WTC11 (cell line): ENCODE data around the gene SPRTN. TPM values are rescaled to one million over a fixed set of nuclear protein-coding genes. Genes with fewer than 3 reads are reported as not detected.

Experiments used
- ATAC-seq: fragments of 200-7000 bp; cut with Tn5 transposase; 2 replicates; pipeline ENCODE4 v1.10.0; 2021; ENCODE audit warnings: mild to moderate bottlenecking, moderate library complexity
- CTCF ChIA-PET: fragments of 300-600 bp; sonication (Branson Sonifier 250); formaldehyde crosslinking; loops from one replicate; lab custom pipeline; 2021; ENCODE audit warnings: antibody characterized with exemption; lab: Charles Lee
- POLR2A ChIA-PET: fragments of 350-600 bp; sonication (Branson Sonifier 250); formaldehyde crosslinking; loops from one replicate; lab custom pipeline; 2021; ENCODE audit warnings: antibody characterized with exemption; lab: Charles Lee
- DNase-seq: peaks from one replicate; pipeline ENCODE4 v3.0.0; 2021; ENCODE audit warnings: low spot score
- H3K27ac Mint-ChIP-seq: 2 replicates; pipeline ENCODE4 v1.8.0; 2021; ENCODE audit warnings: mixed read lengths
- H3K27me3 Mint-ChIP-seq: 2 replicates; pipeline ENCODE4 v1.8.0; 2021; ENCODE audit warnings: low read depth, mild to moderate bottlenecking, moderate library complexity, mixed read lengths
- H3K36me3 Mint-ChIP-seq: 2 replicates; pipeline ENCODE4 v1.8.0; 2021; ENCODE audit warnings: mixed read lengths
- H3K4me1 Mint-ChIP-seq: 2 replicates; pipeline ENCODE4 v1.8.0; 2022; ENCODE audit warnings: mixed read lengths
- H3K4me3 Mint-ChIP-seq: 2 replicates; pipeline ENCODE4 v1.8.0; 2021; ENCODE audit warnings: mild to moderate bottlenecking, moderate library complexity, mixed read lengths
- H3K9me3 Mint-ChIP-seq: 2 replicates; pipeline ENCODE4 v1.8.0; 2021; ENCODE audit warnings: mixed read lengths
- ATF1 ChIP-seq: sonication (generic); formaldehyde crosslinking; IDR thresholded peaks from 2 replicates; pipeline ENCODE4 v1.8.1; 2023; ENCODE audit warnings: mild to moderate bottlenecking, moderate library complexity, missing genetic modification reagents
- CBFB ChIP-seq: sonication (generic); formaldehyde crosslinking; IDR thresholded peaks from 2 replicates; pipeline ENCODE4 v1.8.1; 2022; ENCODE audit warnings: mild to moderate bottlenecking, low read depth, missing genetic modification reagents
- ERG ChIP-seq: fragments of 250-450 bp; sonication (Bioruptor Pico); IDR thresholded peaks from 2 replicates; pipeline ENCODE4 v1.8.0; 2021; ENCODE audit warnings: mild to moderate bottlenecking
- FOXJ3 ChIP-seq: sonication (generic); formaldehyde crosslinking; IDR thresholded peaks from 2 replicates; pipeline ENCODE4 v1.9.0; 2021; ENCODE audit warnings: missing genetic modification reagents, mild to moderate bottlenecking, borderline replicate concordance
- FOXP1 ChIP-seq: sonication (generic); formaldehyde crosslinking; IDR thresholded peaks from 2 replicates; pipeline ENCODE4 v1.8.0; 2022; ENCODE audit warnings: missing genetic modification reagents, mild to moderate bottlenecking, moderate library complexity, borderline replicate concordance
- HMGA2 ChIP-seq: fragments of 250-450 bp; sonication (Bioruptor Pico); IDR thresholded peaks from 2 replicates; pipeline ENCODE4 v1.4.0; 2021; ENCODE audit warnings: mild to moderate bottlenecking, moderate library complexity
- KAT7 ChIP-seq: sonication (generic); formaldehyde crosslinking; IDR thresholded peaks from 2 replicates; pipeline ENCODE4 v1.8.1; 2023; ENCODE audit warnings: missing genetic modification reagents, mild to moderate bottlenecking, borderline replicate concordance
- MYBL2 ChIP-seq: sonication (generic); formaldehyde crosslinking; IDR thresholded peaks from 2 replicates; pipeline ENCODE4 v1.8.1; 2023; ENCODE audit warnings: mild to moderate bottlenecking, moderate library complexity, missing genetic modification reagents
- NFE2L1 ChIP-seq: sonication (generic); formaldehyde crosslinking; IDR thresholded peaks from 2 replicates; pipeline ENCODE4 v1.8.1; 2023; ENCODE audit warnings: missing genetic modification reagents
- PRRX2 ChIP-seq: fragments of 250-450 bp; sonication (Bioruptor Pico); IDR thresholded peaks from 2 replicates; pipeline ENCODE4 v1.8.0; 2021; ENCODE audit warnings: mild to moderate bottlenecking
- RORB ChIP-seq: fragments of 250-450 bp; sonication (Bioruptor Pico); IDR thresholded peaks from 2 replicates; pipeline ENCODE4 v1.9.0; 2021; ENCODE audit warnings: mild to moderate bottlenecking
- SMAD4 ChIP-seq: sonication (generic); formaldehyde crosslinking; IDR thresholded peaks from 2 replicates; pipeline ENCODE4 v1.8.0; 2022; ENCODE audit warnings: mild to moderate bottlenecking, missing genetic modification reagents
- SOX15 ChIP-seq: fragments of 250-450 bp; sonication (Bioruptor Pico); IDR thresholded peaks from 2 replicates; pipeline ENCODE4 v1.9.0; 2021; ENCODE audit warnings: mild to moderate bottlenecking
- TEAD1 ChIP-seq: sonication (generic); formaldehyde crosslinking; IDR thresholded peaks from 2 replicates; pipeline ENCODE4 v1.8.0; 2022; ENCODE audit warnings: mild to moderate bottlenecking, missing genetic modification reagents
- TP53 ChIP-seq: sonication (generic); formaldehyde crosslinking; IDR thresholded peaks from 2 replicates; pipeline ENCODE4 v1.8.1; 2023; ENCODE audit warnings: mild to moderate bottlenecking, missing genetic modification reagents
- USF2 ChIP-seq: sonication (generic); formaldehyde crosslinking; IDR thresholded peaks from 2 replicates; pipeline ENCODE4 v1.8.1; 2023; ENCODE audit warnings: mild to moderate bottlenecking, missing genetic modification reagents, moderate library complexity
- ZNF138 ChIP-seq: sonication (generic); formaldehyde crosslinking; conservative IDR thresholded peaks from 2 replicates; pipeline ENCODE4 v1.8.1; 2022; ENCODE audit warnings: mild to moderate bottlenecking, moderate library complexity, missing genetic modification reagents
- ZNF219 ChIP-seq: sonication (generic); formaldehyde crosslinking; IDR thresholded peaks from 2 replicates; pipeline ENCODE4 v1.8.0; 2023; ENCODE audit warnings: missing genetic modification reagents, mild to moderate bottlenecking, borderline replicate concordance
- ZNF281 ChIP-seq: sonication (generic); formaldehyde crosslinking; IDR thresholded peaks from 2 replicates; pipeline ENCODE4 v1.8.0; 2023; ENCODE audit warnings: mild to moderate bottlenecking, missing genetic modification reagents
- ZNF416 ChIP-seq: fragments of 250-450 bp; sonication (Bioruptor Pico); IDR thresholded peaks from 2 replicates; pipeline ENCODE4 v1.9.0; 2021; ENCODE audit warnings: mild to moderate bottlenecking, inconsistent platforms
- ZNF423 ChIP-seq: fragments of 250-450 bp; sonication (Bioruptor Pico); IDR thresholded peaks from 2 replicates; pipeline ENCODE4 v2.1.2; 2022; ENCODE audit warnings: mild to moderate bottlenecking, moderate library complexity
- total RNA-seq: library from RNA; stranded (reverse); gene quantifications from 3 replicates; pipeline ENCODE4 v1.2.3, GENCODE V29; 2021
- TF ChIP-seq, protein P1 (sequence below): sonication (generic); formaldehyde crosslinking; IDR thresholded peaks from 2 replicates; pipeline ENCODE4 v1.8.0; 2022; ENCODE audit warnings: mild to moderate bottlenecking, missing genetic modification reagents
- TF ChIP-seq, protein P2 (sequence below): sonication (generic); formaldehyde crosslinking; IDR thresholded peaks from 2 replicates; pipeline ENCODE4 v1.8.1; 2023; ENCODE audit warnings: mild to moderate bottlenecking, missing genetic modification reagents
- TF ChIP-seq, protein P3 (sequence below): sonication (generic); formaldehyde crosslinking; IDR thresholded peaks from 2 replicates; pipeline ENCODE4 v1.8.1; 2022; ENCODE audit warnings: missing genetic modification reagents, borderline replicate concordance
- TF ChIP-seq, protein P4 (sequence below): sonication (generic); formaldehyde crosslinking; IDR thresholded peaks from 2 replicates; pipeline ENCODE4 v1.8.1; 2023; ENCODE audit warnings: mild to moderate bottlenecking, missing genetic modification reagents, borderline replicate concordance

The SPRTN gene
- total RNA-seq, 1 experiment from 2014 or later, result 14.6 TPM

- no peak overlapping the region for H3K4me3 Mint-ChIP-seq
- H3K27me3 Mint-ChIP-seq, result no peaks in the 10 kb centered on the region
- H3K4me1 Mint-ChIP-seq, result peaks cover 15% of the 10 kb centered on the region
- TF ChIP-seq RORB (CRISPR knock-in tag), result no peak
- no peak for TF ChIP-seq ZNF423 (CRISPR knock-in tag)
- TF ChIP-seq ERG (CRISPR knock-in tag), result no peak
- TF ChIP-seq ZNF138 (CRISPR knock-in tag), result no peak
- no peak for TF ChIP-seq HMGA2
- no peak for TF ChIP-seq PRRX2 (CRISPR knock-in tag)
- no peaks in the 10 kb centered on the region for H3K9me3 Mint-ChIP-seq
- ChIA-PET POLR2A (interaction anchor here (0.6 kb wide), 1 partner anchor 12 kb away, joined by 3 read pairs; no protein-coding TSS in a partner anchor), CTCF (no interaction called here)
- no peaks in the 10 kb centered on the region for H3K36me3 Mint-ChIP-seq
- H3K27ac Mint-ChIP-seq, result no peak overlapping the region
- no peak for ATAC-seq
- no peak for DNase-seq
These were observed 36.3 kb downstream of the SPRTN start for GRCh38 chr1:231374394-231374793.

DNA sequence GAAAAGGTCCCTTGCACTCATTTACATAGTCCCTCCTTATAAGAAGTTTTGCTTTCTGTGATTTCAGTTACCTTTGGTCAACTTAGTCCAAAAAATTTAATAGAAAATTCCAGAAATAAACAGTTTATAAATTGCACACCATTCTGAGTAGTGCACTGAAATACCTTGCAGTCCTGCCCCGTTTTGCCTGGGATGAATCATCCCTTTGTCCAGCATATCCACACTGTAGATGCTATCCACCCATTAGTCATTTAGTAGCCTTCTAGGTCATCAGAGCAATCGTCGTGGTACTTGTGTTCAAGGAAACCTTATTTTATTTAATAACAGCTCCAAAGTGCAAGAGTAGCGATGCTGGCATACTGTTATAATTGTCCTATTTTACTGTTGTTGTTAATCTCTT lies 38.0 kb downstream of the SPRTN start:
- Mint-ChIP-seq H3K9me3 (no peaks in the 10 kb centered on the region), H3K4me1 (peaks cover 19% of the 10 kb centered on the region), H3K27ac (no peak overlapping the region), H3K36me3 (no peaks in the 10 kb centered on the region), H3K4me3 (no peak overlapping the region), H3K27me3 (no peaks in the 10 kb centered on the region)
- POLR2A ChIA-PET, result no interaction called here
- CTCF ChIA-PET, result interaction anchor here (1.0 kb wide), 1 partner anchor 10 kb away, joined by 3 read pairs; no protein-coding TSS in a partner anchor
- no peak for DNase-seq
- no peak for ATAC-seq
- no peak for TF ChIP-seq FOXP1 (CRISPR knock-in tag)
- TF ChIP-seq ZNF281 (CRISPR knock-in tag), result no peak
- TF ChIP-seq, protein P1, sequence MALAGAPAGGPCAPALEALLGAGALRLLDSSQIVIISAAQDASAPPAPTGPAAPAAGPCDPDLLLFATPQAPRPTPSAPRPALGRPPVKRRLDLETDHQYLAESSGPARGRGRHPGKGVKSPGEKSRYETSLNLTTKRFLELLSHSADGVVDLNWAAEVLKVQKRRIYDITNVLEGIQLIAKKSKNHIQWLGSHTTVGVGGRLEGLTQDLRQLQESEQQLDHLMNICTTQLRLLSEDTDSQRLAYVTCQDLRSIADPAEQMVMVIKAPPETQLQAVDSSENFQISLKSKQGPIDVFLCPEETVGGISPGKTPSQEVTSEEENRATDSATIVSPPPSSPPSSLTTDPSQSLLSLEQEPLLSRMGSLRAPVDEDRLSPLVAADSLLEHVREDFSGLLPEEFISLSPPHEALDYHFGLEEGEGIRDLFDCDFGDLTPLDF (CRISPR knock-in tag), result no peak
- TF ChIP-seq CBFB, result no peak
- no peak for TF ChIP-seq KAT7
- TF ChIP-seq USF2 (CRISPR knock-in tag), result no peak
- no peak for TF ChIP-seq SMAD4 (CRISPR knock-in tag)
- TF ChIP-seq ATF1 (CRISPR knock-in tag), result no peak
- TF ChIP-seq, protein P2, sequence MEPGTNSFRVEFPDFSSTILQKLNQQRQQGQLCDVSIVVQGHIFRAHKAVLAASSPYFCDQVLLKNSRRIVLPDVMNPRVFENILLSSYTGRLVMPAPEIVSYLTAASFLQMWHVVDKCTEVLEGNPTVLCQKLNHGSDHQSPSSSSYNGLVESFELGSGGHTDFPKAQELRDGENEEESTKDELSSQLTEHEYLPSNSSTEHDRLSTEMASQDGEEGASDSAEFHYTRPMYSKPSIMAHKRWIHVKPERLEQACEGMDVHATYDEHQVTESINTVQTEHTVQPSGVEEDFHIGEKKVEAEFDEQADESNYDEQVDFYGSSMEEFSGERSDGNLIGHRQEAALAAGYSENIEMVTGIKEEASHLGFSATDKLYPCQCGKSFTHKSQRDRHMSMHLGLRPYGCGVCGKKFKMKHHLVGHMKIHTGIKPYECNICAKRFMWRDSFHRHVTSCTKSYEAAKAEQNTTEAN, result no peak
- no peak for TF ChIP-seq TEAD1
- no peak for TF ChIP-seq ZNF219 (CRISPR knock-in tag)
- no peak for TF ChIP-seq FOXJ3 (CRISPR knock-in tag)
- no peak for TF ChIP-seq SOX15 (CRISPR knock-in tag)
- TF ChIP-seq MYBL2, result no peak
- no peak for TF ChIP-seq TP53
- TF ChIP-seq, protein P3, sequence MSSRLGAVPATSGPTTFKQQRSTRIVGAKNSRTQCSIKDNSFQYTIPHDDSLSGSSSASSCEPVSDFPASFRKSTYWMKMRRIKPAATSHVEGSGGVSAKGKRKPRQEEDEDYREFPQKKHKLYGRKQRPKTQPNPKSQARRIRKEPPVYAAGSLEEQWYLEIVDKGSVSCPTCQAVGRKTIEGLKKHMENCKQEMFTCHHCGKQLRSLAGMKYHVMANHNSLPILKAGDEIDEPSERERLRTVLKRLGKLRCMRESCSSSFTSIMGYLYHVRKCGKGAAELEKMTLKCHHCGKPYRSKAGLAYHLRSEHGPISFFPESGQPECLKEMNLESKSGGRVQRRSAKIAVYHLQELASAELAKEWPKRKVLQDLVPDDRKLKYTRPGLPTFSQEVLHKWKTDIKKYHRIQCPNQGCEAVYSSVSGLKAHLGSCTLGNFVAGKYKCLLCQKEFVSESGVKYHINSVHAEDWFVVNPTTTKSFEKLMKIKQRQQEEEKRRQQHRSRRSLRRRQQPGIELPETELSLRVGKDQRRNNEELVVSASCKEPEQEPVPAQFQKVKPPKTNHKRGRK (CRISPR knock-in tag), result no peak
- TF ChIP-seq, protein P4, sequence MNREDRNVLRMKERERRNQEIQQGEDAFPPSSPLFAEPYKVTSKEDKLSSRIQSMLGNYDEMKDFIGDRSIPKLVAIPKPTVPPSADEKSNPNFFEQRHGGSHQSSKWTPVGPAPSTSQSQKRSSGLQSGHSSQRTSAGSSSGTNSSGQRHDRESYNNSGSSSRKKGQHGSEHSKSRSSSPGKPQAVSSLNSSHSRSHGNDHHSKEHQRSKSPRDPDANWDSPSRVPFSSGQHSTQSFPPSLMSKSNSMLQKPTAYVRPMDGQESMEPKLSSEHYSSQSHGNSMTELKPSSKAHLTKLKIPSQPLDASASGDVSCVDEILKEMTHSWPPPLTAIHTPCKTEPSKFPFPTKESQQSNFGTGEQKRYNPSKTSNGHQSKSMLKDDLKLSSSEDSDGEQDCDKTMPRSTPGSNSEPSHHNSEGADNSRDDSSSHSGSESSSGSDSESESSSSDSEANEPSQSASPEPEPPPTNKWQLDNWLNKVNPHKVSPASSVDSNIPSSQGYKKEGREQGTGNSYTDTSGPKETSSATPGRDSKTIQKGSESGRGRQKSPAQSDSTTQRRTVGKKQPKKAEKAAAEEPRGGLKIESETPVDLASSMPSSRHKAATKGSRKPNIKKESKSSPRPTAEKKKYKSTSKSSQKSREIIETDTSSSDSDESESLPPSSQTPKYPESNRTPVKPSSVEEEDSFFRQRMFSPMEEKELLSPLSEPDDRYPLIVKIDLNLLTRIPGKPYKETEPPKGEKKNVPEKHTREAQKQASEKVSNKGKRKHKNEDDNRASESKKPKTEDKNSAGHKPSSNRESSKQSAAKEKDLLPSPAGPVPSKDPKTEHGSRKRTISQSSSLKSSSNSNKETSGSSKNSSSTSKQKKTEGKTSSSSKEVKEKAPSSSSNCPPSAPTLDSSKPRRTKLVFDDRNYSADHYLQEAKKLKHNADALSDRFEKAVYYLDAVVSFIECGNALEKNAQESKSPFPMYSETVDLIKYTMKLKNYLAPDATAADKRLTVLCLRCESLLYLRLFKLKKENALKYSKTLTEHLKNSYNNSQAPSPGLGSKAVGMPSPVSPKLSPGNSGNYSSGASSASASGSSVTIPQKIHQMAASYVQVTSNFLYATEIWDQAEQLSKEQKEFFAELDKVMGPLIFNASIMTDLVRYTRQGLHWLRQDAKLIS, result no peak
- TF ChIP-seq NFE2L1, result no peak
- TF ChIP-seq ZNF416 (CRISPR knock-in tag), result no peak
